DMS79 (cell line): ENCODE data around the gene CES2.
"Not testable (repeated sequence)": the region's sequence is repeated elsewhere in the genome, so short reads cannot be mapped to it uniquely, and the experiment has no call there.

Experiments
- DNase-seq: peaks from one replicate; lab custom pipeline; 2025; lab: John Stamatoyannopoulos, UW

The CES2 gene

DNA sequence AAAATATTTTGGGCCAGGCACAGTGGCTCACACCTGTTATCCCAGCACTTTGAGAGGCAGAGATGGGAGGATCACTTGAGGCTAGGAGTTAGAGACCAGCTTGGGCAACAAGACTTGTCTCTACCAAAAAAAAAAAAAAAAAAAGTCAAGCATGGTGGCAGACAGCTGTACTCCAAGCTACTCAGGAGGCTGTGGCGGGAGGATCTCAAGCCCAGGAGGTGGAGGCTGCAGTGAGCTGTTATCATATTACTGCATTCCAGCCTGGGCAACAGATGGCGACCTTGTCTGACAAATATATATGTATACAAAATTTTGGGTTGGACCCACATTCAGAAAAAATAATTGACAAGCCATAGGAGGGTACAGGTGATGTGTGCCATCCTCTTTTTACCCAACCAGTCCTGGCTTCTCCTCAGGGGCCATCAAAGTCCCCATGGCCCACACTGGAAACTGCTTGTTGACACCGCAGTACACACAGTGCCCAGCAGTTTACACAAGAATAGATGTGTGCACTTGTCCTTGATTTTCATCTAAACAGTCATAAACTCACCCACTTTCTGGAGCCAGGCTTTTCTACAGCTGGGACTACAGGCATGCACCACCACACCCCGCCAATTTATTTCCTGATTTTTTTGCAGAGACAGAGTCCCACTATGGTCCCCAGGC lies 1.7 kb downstream of the CES2 start:
- no peak for DNase-seq

- DNase-seq: no peak
These were observed 2.5 kb downstream of the CES2 start for GRCh38 chr16:66937725-66938337.

- DNase-seq: no peak
These were observed 4.0 kb downstream of the CES2 start for GRCh38 chr16:66939366-66939765.

DNA sequence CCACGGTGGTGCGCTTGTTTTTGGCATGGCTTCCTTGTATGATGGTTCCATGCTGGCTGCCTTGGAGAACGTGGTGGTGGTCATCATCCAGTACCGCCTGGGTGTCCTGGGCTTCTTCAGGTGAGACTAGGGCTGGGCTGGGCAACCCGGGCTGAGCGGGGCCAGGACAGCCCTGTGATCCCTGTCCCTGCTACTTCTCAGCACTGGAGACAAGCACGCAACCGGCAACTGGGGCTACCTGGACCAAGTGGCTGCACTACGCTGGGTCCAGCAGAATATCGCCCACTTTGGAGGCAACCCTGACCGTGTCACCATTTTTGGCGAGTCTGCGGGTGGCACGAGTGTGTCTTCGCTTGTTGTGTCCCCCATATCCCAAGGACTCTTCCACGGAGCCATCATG lies 4.9 kb downstream of the CES2 start:
- no peak for DNase-seq

DNA sequence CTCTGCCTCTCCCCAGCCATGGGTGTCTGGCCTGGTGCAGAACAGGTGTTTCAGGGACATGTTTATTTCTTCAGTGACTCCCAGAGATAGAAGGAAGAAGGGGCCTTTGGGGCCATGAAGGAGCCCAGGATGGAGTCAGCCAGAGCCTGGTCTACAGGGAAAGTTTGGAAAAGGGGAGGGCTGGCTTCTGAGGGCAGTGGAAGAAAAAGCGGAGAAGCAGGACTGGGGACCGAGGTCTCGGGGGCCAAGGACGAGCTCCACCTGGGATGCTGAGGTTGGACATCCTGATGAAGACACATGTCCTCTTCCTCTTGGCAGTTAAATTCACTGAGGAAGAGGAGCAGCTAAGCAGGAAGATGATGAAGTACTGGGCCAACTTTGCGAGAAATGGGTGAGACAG lies 7.7 kb downstream of the CES2 start:
- DNase-seq: no peak

DNA sequence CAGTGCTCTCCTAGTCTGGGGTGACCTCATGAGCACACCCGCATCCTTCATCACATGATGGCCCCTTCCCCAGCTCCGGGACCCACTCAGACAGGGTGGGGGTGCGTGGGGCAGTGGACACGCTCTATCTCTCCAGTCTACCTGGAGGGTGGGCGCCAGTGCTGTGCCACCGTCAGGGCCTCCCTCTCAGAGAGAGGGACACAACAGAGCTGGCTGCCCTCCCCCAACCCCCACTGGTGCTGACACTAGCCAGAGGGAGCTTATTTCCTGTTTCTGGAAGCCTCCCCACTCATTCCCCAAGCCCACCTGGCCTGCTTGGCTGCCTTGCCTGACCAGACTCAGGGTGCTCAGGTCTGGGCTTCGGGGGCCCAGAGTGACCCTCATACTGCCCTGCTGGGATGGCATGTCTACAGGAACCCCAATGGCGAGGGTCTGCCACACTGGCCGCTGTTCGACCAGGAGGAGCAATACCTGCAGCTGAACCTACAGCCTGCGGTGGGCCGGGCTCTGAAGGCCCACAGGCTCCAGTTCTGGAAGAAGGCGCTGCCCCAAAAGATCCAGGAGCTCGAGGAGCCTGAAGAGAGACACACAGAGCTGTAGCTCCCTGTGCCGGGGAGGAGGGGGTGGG lies 8.2 kb downstream of the CES2 start:
- no peak for DNase-seq

DNA sequence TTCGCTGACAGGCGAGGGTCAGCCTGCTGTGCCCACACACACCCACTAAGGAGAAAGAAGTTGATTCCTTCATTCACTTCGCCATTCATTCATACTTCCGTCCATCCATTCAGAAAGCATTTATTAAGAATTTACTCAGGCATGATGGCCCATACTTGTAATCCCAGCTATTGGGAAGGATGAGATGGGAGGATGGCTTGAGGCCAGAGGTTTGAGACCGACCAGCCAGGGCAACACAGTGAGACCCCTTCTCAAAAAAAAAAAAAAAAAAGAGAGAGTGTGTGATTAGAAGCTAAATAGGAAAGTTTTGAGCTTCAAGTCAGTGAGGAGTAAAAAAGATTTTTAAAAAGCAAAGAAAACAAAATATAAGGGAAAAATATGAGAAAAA lies 8.7 kb downstream of the CES2 start:
- DNase-seq: no peak

DNA sequence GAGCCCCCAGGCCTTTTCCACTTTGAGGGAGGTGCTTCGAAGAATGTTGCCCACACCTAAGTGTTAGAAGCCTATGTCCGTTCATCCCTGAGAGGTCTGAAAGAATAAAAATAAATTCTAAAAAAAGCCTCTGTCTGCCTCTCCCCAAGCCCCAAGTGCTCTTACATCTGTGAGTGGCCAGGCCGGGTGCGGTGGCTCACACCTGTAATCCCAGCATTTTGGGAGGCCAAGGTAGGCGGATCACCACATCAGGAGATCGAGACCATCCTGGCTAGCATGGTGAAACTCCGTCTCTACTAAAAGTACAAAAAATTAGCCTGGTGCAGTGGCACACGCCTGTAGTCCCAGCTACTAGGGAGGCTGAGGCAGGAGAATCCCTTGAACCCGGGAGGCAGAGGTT lies 9.7 kb downstream of the CES2 start:
- not testable (repeated sequence) for DNase-seq

DNA sequence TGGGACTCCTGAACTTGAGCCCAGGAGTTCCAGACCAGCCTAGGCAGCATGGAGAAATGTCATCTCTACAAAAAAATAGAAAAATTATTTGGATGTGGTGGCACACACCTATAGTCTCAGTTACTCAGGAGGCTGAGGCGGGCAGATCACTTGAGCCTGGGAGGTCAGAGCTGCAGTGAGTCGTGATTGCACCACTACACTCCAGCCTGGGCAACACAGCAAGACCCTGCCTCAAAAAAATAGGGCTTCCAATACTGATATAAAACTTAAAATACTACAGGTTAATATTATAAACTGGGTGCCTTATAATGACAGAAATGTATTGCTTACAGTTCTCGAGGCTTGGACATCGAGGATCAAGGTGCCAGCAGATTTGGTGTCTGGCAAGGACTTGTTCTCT lies 10.6 kb downstream of the CES2 start:
- DNase-seq: no peak

DNA sequence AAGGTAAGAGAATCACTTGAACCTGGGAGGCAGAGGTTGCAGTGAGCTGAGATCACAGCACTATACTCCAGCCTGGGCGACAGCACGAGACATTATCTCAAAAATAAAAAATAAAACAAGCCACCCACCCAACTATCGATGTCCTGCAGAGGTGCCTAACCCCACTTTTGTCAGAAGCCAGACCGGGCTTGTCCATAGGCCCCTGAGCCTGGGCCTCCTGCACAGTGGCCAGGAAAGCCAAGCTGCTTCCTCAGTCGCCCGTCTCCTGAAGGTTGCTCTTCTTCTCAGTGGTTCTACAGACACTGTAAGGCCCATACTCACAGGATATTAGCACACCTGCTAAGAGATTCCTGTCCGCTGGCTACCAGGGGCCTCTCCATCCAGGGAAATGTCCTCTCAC lies 11.2 kb downstream of the CES2 start:
- no peak for DNase-seq

GRCh38 chr16:66946974-66947301 lies 11.6 kb downstream of the CES2 start:
- no peak for DNase-seq

DNA sequence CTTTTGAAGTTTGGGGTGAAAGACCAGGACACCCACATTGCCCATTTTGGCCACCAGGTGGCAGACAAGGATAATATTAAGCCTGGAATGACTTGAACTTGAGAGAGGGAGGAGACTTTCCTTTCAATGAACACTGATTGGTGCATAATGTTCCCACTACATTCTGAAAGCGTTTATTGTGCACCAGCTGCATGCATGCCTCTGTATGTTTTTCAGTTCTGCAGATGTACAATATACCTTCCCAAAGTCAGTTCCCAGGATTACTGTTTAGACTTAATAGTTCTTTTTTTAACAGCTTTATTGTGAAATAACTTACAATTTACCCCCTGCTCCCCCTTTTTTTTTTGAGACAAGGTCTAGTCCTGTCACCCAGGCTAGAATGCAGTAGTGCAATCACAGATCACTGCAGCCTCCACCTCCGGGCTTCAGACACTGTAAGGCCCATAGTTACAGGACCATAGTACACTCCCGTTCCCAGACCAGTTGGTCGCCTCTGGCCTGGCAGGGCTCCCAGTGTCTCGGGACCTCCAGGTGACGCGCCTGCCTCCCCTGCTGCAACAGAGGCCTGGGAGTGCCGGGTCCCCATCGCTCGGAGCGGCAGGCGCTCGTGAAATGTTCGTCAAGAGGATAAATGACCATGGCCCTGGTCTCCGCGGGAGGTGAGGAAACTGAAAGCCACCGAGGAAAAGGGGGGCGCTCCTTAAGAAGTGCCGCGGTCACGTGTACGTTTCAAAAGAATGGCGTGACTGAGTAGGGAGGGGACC lies 12.2 kb downstream of the CES2 start:
- DNase-seq: peak; percentile 5

DNA sequence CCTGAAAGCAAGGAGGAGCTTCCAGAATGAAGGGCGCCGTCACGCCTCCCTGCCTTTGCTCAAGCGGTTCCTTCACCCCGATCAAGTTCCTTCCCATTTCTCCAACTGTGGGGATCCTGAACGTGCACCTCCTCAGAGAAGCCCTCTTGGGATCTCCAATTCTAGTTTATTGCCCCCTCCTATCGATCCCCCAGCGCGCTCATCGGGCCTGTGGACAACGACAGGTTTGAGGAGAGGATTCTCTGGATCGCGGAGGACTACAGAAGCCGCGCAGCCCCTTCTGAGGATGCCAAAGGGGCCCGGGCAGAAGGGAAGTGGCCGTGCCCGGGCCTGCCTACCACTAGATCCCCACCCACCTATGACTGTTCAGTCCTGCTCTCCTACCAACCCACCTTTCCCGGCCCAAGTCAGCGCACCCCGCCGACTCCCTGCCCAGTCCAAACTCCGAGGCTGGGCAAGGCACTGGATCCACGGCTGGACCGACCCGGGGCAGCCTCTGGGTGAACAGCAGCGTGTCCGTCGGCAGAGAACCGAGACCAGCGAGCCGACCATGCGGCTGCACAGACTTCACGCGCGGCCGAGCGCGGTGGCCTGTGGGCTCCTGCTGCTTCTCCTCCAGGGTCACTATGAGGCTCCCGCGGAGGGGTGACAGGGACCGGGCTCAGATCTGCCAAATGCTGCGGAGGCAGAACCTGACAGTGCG lies 13.0 kb downstream of the CES2 start:
- DNase-seq: no peak

DNA sequence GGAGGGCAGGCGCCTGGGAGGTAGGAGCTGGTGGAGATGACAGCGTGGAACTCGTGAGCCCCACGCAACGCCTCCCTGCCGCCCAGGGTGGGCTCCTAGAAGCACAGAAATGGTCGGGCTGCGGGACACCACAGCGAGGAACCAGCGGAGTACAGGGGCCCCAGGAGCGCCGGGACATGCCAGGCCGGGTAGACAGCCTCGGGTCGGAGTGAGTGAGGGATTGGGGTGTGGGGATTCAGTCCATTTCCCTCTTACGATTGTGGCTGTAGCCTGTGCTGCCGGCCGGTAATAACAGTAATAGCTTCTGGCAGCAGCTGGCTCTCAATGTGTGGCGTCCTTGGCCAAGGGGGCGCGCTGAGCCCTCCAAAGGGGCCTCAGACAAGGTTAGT lies 13.5 kb downstream of the CES2 start:
- no peak for DNase-seq

- DNase-seq: no peak
These were observed 14.2 kb downstream of the CES2 start for GRCh38 chr16:66949472-66949871.

DNA sequence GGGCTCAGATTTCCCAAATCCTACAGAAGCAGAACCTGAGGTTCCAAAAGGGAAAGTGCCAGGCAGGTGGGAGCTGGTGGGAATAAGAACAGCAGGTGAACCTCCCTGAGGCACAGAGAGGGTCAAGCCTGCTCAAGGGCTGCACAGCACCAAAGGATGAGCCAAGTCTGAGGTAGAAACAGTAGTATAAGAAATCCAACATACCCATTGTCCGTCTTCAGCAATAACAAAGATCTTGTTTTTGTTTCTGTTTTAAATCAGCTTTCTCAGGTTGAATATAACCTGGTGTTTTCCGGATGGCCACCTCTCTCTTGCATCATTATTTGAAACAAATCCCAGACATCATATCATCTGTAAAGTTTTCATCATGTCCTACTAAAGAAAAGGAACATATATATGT lies 15.1 kb downstream of the CES2 start:
- no peak for DNase-seq

DNA sequence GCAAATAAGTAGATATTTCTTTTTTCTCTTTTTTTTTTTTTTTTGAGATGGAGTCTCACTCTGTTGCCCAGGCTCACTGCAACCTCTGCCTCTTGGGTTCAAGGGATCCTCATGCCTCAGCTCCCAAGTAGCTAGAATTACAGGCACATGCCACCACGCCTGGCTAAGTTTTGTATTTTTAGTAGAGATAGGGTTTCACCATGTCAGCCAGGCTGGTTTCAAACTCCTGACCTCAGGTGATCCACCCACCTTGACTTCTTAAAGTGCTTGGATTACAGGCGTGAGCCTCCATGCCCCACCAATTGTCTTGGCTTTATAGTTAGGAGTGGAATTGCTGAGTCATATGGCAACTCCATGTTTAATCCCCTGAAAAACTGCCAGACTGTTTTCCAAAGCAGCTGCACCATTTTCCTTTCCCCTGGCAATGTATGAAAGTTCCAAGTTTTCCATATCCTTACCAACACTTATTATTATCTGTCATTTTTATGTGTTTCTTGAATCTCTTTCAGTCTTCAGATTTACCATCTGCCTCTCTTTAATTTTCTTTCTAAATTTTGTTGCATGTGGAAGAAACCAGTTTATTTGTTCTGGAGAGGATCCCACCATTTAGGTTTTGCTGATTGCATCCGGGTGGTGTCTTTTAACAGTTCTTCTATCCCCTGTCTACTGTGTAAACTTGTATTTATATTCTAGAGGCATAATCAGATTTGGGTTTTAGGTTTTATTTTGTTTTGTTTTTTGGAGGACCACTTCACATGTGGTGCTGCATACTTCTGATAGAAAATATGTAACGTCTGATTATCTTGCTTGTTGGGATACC lies 15.9 kb downstream of the CES2 start:
- DNase-seq: no peak

- DNase-seq: no peak
These were observed 17.3 kb downstream of the CES2 start for GRCh38 chr16:66952430-66953110.

GRCh38 chr16:66953462-66954096 lies 18.3 kb downstream of the CES2 start:
- no peak for DNase-seq

GRCh38 chr16:66954097-66954659 lies 18.9 kb downstream of the CES2 start:
- no peak for DNase-seq
